Fibroblast of lung (primary cell): ENCODE results near the gene FMNL3. TPM values are rescaled to one million over a fixed set of nuclear protein-coding genes. Genes with fewer than 3 reads are reported as not detected.
"Not testable (repeated sequence)": the region's sequence is repeated elsewhere in the genome, so short reads cannot be mapped to it uniquely, and the experiment has no call there.

Experiments used
- DNase-seq, 2 donors: peaks; one replicate each; pipeline versions ENCODE4 v3.0.0 to v3.0.0-alpha.2; 2010; ENCODE audit warnings: low read depth in 2 of 2
- H2AFZ ChIP-seq: 2 replicates; pipeline ENCODE4 v1.5.1; 2012; ENCODE audit warnings: low read length, control low read depth, inconsistent platforms
- H3K27ac ChIP-seq: 2 replicates; pipeline ENCODE4 v1.5.1; 2011; ENCODE audit warnings: low read length, control low read depth; ENCODE audit not compliant: insufficient read depth
- H3K27me3 ChIP-seq: 2 replicates; pipeline ENCODE4 v1.5.1; 2011; ENCODE audit warnings: mild to moderate bottlenecking, low read length; ENCODE audit not compliant: control insufficient read depth, insufficient read depth
- H3K36me3 ChIP-seq: 2 replicates; pipeline ENCODE4 v1.5.1; 2011; ENCODE audit warnings: low read length; ENCODE audit not compliant: control insufficient read depth, insufficient read depth
- H3K4me1 ChIP-seq: 2 replicates; pipeline ENCODE4 v1.5.1; 2011; ENCODE audit warnings: low read length; ENCODE audit not compliant: control insufficient read depth, insufficient read depth; ENCODE audit errors: extremely low read depth
- H3K4me2 ChIP-seq: 2 replicates; pipeline ENCODE4 v1.5.1; 2011; ENCODE audit warnings: low read length, control low read depth; ENCODE audit not compliant: insufficient read depth; ENCODE audit errors: extremely low read depth
- H3K4me3 ChIP-seq, 4 experiments: fragments of 200-600 bp in 1 of 4; sonication (generic) in 1 of 4; replicated peaks in 1 of 4; 2 replicates each; pipeline ENCODE4 v1.5.1; 2011 to 2016; ENCODE audit warnings: low read length in 4 of 4, low read depth in 3 of 4, mild to moderate bottlenecking in 3 of 4, control low read depth in 2 of 4, inconsistent platforms in 1 of 4, mixed read lengths in 1 of 4; ENCODE audit not compliant: insufficient read depth in 1 of 4; ENCODE audit errors: control extremely low read depth in 1 of 4
- H3K79me2 ChIP-seq: 2 replicates; pipeline ENCODE4 v1.5.1; 2012; ENCODE audit warnings: mild to moderate bottlenecking, low read length, inconsistent platforms; ENCODE audit not compliant: control insufficient read depth, insufficient read depth
- H3K9ac ChIP-seq: 2 replicates; pipeline ENCODE4 v1.5.1; 2011; ENCODE audit warnings: mild to moderate bottlenecking, low read length, control low read depth; ENCODE audit not compliant: insufficient read depth
- H3K9me3 ChIP-seq: 2 replicates; pipeline ENCODE4 v1.5.1; 2012; ENCODE audit warnings: low read depth, low read length; ENCODE audit not compliant: control insufficient read depth, insufficient read depth
- H4K20me1 ChIP-seq: 2 replicates; pipeline ENCODE4 v1.5.1; 2011; ENCODE audit warnings: low read length; ENCODE audit not compliant: control insufficient read depth, insufficient read depth; ENCODE audit errors: extremely low read depth
- EZH2 ChIP-seq: IDR thresholded peaks from 2 replicates; pipeline ENCODE4 v1.5.1; 2012; ENCODE audit warnings: low read length, control low read depth, mild to moderate bottlenecking; ENCODE audit errors: missing control alignments
- polyA plus RNA-seq, 2 donors: library from polyadenylated mRNA; depleted of rRNA in 1 of 2; stranded (reverse) in 1 of 2; unstranded in 1 of 2; fragments of >200 nt; gene quantifications; 2 replicates each; pipeline ENCODE4 v1.2.1, GENCODE V29; 2011 to 2012; ENCODE audit warnings: missing spikeins in 1 of 2
- total RNA-seq: library from RNA; depleted of rRNA; stranded (reverse); fragments of >200 nt; gene quantifications from 2 replicates; pipeline ENCODE4 v1.2.1, GENCODE V29; 2014
- TF ChIP-seq, protein P1 (sequence below), 2 donors: IDR thresholded peaks in 1 of 2; conservative IDR thresholded peaks in 1 of 2; 1 replicate in 1 of 2; 2 replicates in 1 of 2; pipeline ENCODE4 v1.5.1; 2011 to 2012; ENCODE audit warnings: low read length in 2 of 2, control low read depth in 1 of 2, inconsistent platforms in 1 of 2, low read depth in 1 of 2, mild to moderate bottlenecking in 1 of 2

FMNL3 gene
- total and polyA plus RNA-seq, 2 donors (not counting 1 experiment from before 2014, with no cell fraction given) = 15.0 to 22.5 TPM

DNA sequence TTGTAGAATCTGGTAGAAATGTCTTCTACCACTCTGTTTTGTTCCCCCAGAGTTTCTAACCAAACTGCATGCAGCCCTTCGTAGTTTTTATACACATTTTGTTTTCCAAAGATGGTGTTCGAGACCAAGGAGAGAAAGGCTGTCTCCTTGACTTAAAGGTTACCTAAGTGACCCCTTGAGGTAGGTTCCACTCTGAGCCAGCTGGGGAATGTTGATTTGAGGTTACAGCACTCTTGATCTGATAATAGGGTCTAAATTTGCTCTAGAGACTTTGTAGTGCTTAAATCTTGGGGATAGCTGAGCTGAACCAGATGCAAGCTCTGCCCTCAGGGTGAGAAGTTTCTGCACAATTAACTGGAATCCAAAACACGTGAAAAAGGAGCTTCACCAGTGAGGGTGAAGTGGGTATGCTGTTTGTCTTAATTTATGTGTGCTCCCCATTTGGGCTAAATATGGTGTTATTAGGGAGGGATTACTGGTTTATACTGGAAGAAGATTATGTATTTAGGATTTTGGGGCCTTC, 37.2 kb upstream of the FMNL3 start:
- no peak for DNase-seq
- H3K4me2 ChIP-seq = no peak overlapping the region
- TF ChIP-seq, protein P1, sequence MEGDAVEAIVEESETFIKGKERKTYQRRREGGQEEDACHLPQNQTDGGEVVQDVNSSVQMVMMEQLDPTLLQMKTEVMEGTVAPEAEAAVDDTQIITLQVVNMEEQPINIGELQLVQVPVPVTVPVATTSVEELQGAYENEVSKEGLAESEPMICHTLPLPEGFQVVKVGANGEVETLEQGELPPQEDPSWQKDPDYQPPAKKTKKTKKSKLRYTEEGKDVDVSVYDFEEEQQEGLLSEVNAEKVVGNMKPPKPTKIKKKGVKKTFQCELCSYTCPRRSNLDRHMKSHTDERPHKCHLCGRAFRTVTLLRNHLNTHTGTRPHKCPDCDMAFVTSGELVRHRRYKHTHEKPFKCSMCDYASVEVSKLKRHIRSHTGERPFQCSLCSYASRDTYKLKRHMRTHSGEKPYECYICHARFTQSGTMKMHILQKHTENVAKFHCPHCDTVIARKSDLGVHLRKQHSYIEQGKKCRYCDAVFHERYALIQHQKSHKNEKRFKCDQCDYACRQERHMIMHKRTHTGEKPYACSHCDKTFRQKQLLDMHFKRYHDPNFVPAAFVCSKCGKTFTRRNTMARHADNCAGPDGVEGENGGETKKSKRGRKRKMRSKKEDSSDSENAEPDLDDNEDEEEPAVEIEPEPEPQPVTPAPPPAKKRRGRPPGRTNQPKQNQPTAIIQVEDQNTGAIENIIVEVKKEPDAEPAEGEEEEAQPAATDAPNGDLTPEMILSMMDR (conservative IDR thresholded peaks at IDR 0.05 in 1 of 2, IDR thresholded peaks at IDR 0.05 in 1 of 2; ENCODE audit: low read depth in 1 of 2, low read length in 2 of 2) = no peak
- no peak for TF ChIP-seq EZH2
- no peaks in the 10 kb centered on the region for H3K4me1 ChIP-seq
- no peak overlapping the region for H2AFZ ChIP-seq
- no peak overlapping the region for H3K27ac ChIP-seq
- no peaks in the 10 kb centered on the region for H3K27me3 ChIP-seq
- H3K9me3 ChIP-seq = no peaks in the 10 kb centered on the region
- H3K9ac ChIP-seq = no peak overlapping the region
- H3K79me2 ChIP-seq = peaks cover 78% of the 10 kb centered on the region
- peaks cover 13% of the 10 kb centered on the region for H4K20me1 ChIP-seq
- H3K4me3 ChIP-seq = peak overlapping the region in 1 of 4 experiments; percentile 17
- no peaks in the 10 kb centered on the region for H3K36me3 ChIP-seq

DNA sequence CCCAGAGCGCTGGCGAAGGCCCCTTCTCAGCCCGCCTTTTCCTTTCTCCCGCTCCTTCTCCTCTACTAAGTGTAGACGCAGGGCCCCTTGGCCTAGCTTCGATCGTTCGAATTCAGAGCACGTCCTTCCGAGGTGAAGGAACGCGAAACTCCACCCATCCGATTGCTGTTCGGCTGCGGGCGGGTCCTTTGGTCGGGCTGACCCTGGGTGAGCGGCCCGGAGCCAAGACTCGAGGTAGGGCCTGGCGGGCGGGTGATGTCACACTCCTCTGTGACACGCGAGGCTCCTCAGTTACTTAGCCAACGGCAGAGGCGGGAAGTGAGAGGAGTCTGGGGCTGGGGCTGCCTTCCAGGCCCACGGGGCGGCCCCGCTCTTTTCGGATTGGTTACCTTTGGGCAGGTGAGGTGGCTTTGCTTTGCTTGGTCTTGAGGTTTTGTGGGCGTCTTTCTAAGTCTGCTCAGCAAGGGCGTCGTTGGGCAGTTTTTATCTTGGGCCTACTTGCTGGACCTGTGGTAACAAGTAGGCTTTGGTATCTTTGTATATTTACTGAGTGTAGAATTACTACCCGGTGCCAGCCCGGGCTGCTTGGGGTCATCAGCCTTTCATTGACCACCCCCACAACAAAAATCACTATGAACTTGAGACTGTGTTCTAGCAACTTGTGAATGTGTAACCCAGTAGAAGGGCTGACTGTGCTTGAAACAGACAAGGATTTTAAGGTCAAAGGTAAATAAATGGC, 34.8 kb upstream of the FMNL3 start:
- Histone ChIP-seq H3K4me1 (no peaks in the 10 kb centered on the region), H3K27ac (peak overlapping the region; percentile 99), H3K4me2 (peak overlapping the region; percentile 79), H2AFZ (no peak overlapping the region), H4K20me1 (peaks cover 11% of the 10 kb centered on the region), H3K9ac (peak overlapping the region; percentile 94), H3K79me2 (peaks cover 54% of the 10 kb centered on the region), H3K9me3 (no peaks in the 10 kb centered on the region), H3K36me3 (no peaks in the 10 kb centered on the region), H3K4me3 (peak overlapping the region; percentile 93 to 98 (median 96)), H3K27me3 (no peaks in the 10 kb centered on the region)
- DNase-seq = peak; percentile 82 to 85
- TF ChIP-seq EZH2 = no peak
- TF ChIP-seq, protein P1 (conservative IDR thresholded peaks at IDR 0.05 in 1 of 2, IDR thresholded peaks at IDR 0.05 in 1 of 2; ENCODE audit: low read depth in 1 of 2, low read length in 2 of 2) = no peak

DNA sequence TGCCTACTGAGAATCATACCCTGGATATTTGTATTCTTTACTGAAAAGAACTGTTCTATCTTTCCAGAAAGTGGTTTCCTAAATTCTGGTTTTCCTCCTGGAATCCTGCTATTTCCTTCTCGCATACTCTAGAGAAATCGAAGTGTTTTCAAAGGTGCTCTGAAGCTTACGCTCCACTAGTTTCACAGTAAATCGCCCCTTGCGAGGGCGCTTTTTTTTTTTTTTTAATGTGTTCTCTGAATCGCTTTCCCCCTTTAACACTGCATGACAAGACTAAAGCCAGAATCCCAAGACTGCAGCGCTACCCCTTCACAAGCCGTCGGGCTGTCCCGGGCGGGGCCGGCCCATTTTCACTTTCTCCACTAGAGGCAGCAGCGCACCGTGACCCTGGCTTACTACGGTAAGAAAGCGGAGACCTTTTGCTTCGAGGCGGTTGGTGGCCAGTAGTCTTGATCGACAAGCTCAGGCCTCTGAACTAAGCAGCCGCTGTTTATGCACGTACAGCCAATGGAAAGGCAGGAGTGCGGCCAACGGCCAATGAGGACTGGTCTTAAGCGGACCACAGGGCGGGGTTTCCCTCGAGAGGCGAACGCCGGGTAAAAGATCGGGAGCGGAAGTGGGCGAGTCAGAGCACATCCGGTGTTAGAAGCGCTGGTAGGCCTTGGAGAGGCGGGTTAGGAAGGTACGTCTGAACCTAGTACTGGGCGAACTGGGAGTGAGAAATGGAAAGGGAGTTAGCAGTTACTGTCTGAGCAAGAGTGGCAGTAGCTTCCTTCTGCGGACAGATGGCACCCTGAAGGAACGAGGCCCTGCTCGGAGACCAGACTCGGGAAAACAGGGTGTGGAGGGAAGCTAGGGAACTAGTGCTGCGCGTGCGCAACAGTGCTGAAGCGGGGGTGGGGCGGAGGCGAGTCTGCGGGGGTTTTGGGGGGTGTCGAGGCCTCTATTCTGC, 34.0 kb upstream of the FMNL3 start, which contains the start of gene TMBIM6:
Gene TMBIM6, plus strand, starts transcription at position 628 of the 952 bp plus-strand sequence. CDS start 10,937 bp downstream, outside the sequence.
- peak within 1 kb of the TSS; percentile 99 for H3K27ac ChIP-seq

DNA sequence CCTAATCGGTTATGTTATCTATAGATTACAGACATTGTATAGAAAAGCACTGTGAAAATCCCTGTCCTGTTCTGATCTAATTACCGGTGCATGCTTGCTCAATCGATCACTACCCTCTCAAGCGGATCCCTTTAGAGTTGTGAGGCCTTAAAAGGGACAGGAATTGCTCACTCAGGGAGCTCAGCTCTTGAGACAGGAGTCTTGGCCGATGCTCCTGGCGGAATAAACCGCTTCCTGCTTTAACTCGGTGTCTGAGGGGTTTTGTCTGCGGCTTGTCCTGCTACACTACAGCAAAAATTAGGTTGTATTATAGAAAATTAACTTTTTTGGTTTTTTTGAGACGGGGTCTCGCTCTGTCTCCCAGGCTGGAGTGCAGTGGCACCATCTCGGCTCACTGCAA, 33.1 kb upstream of the FMNL3 start:
- not testable (repeated sequence) for H3K4me2 ChIP-seq, H3K4me1 ChIP-seq, H3K9ac ChIP-seq, H3K9me3 ChIP-seq, H4K20me1 ChIP-seq, H2AFZ ChIP-seq, DNase-seq, H3K36me3 ChIP-seq, H3K27me3 ChIP-seq, H3K27ac ChIP-seq, H3K4me3 ChIP-seq
- H3K79me2 ChIP-seq = peaks cover 39% of the 10 kb centered on the region

More for the DNA sequence above, 34.0 kb upstream of the FMNL3 start, which contains the start of gene TMBIM6:
- peak; percentile 100 for DNase-seq
- H3K9me3 ChIP-seq = no peaks in the 10 kb centered on the region
- TF ChIP-seq EZH2 = no peak
- TF ChIP-seq, protein P1 (conservative IDR thresholded peaks at IDR 0.05 in 1 of 2, IDR thresholded peaks at IDR 0.05 in 1 of 2; ENCODE audit: low read depth in 1 of 2, low read length in 2 of 2) = peak; percentile 86
- H3K79me2 ChIP-seq = peaks cover 46% of the 10 kb centered on the region
- H3K9ac ChIP-seq = peak within 1 kb of the TSS; percentile 94
- H3K4me1 ChIP-seq = no peaks in the 10 kb centered on the region
- H3K4me3 ChIP-seq = peak within 1 kb of the TSS; percentile 93 to 98 (median 96)
- H3K36me3 ChIP-seq = no peaks in the 10 kb centered on the region
- H4K20me1 ChIP-seq = peaks cover 7% of the 10 kb centered on the region
- peak within 1 kb of the TSS; percentile 79 for H3K4me2 ChIP-seq
- no peaks in the 10 kb centered on the region for H3K27me3 ChIP-seq
- peak within 1 kb of the TSS; percentile 82 for H2AFZ ChIP-seq
